ENCODE data around the gene MAPK12. TPM values are rescaled to one million over a fixed set of nuclear protein-coding genes. Genes with fewer than 3 reads are reported as not detected.

Gene MAPK12
- total RNA-seq, 1 experiment from 2014 or later: 33.3 TPM

GRCh38 chr22:50232481-50233151, 28.9 kb downstream of the MAPK12 start:
- no peak for DNase-seq (ENCODE audit: low spot score)

GRCh38 chr22:50229370-50229769, 32.1 kb downstream of the MAPK12 start:
- DNase-seq (ENCODE audit: low spot score): no peak

DNA sequence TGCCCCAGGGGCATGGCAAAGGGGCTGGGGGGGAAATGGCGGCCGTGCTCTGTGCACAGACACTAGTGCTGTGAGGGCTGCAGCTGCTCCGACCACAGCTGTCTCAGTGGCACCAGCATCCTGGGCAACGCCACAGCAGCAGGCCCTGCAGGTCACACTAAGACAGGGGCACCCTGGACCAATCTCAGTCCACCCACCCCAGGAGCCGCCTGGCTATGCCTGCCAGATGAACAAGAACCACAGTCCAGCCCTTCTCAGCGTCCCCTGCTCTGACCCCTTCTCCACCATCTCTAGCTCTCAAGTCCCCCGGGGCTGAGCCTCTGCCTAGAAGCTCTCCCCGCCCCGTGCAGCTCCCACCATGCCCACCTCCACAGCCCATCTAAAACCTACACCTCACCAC, 33.1 kb downstream of the MAPK12 start:
- no peak for DNase-seq (ENCODE audit: low spot score)

GRCh38 chr22:50227579-50228215, 33.8 kb downstream of the MAPK12 start:
- no peak for DNase-seq (ENCODE audit: low spot score)

DNA sequence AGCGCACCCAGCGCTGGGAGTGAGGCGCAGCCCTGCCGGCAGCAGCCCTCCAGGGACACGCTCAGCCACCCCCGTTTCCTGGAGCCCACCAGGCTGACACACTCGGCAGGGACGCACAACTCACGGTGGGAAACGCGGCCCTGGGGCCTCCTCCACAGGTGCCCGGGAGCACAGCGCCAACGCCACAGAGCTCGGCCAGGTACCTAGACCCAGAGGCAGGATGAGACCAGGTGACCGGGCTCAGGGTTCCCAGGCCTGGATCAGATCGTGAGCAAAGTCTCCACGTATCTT, 34.7 kb downstream of the MAPK12 start:
- no peak for DNase-seq (ENCODE audit: low spot score)

DNA sequence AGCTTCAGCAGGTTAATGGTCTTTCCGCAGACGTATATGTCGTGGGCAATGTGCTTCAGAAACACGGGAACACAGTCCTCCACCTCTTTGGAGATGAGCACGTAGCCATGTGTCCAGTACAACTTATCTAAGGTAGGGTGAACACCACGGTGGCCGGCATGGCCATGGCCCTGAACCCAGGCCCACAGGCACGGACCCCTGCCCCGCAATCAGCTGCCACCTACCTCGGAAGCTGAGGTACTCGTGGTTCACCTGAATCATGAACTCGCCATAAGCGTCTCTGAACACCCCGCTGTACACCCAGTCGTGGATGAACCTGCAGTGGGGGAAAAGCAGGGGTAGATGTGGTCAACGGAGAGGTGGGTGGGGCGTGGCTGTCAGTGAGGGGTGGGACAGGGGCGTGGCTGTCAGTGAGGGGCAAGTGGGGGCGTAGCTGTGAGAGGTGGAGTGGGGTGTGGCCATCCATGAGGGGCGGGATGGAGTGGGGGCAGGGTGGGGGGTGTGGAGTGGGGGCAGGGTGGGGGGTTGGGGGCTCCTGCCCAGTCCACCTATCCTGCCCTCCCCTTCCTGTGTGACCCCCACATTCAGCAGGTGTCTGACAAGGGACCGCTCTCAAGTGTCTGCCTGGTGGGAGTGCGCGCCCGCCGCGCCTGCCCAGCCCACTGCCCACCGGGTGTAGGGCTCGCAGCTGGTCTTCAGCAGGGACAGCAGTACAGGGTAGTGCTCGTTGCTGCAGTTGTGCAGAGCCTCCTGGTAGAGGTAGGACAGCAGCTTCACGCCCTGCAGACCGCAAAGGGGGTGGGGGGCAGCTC, 35.2 kb downstream of the MAPK12 start:
- DNase-seq (ENCODE audit: low spot score): no peak

GRCh38 chr22:50225200-50225969, 36.1 kb downstream of the MAPK12 start:
- no peak for DNase-seq (ENCODE audit: low spot score)

DNA sequence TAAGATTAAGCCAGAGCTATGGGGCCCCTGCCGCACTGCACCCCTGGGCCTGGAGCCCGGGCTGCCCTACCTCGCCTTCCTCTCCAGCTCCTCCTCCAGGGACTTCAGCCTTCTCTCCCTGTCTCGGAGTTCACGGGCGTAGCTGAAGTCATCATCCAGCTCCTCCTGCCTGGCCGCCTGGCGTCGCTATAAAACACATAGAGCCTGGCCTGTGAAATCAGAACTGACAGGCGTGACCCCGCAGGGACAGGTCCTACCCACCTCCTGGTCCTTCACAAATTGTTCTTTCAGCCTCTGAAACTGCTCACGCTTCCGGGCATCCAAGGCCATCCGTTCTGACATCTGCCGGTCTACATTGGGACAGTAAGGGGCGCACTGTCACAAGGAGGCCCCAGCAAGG, 37.4 kb downstream of the MAPK12 start:
- DNase-seq (ENCODE audit: low spot score): no peak

- DNase-seq (ENCODE audit: low spot score): no peak
Observed at GRCh38 chr22:50222508-50222907, 39.0 kb downstream of the MAPK12 start.

DNA sequence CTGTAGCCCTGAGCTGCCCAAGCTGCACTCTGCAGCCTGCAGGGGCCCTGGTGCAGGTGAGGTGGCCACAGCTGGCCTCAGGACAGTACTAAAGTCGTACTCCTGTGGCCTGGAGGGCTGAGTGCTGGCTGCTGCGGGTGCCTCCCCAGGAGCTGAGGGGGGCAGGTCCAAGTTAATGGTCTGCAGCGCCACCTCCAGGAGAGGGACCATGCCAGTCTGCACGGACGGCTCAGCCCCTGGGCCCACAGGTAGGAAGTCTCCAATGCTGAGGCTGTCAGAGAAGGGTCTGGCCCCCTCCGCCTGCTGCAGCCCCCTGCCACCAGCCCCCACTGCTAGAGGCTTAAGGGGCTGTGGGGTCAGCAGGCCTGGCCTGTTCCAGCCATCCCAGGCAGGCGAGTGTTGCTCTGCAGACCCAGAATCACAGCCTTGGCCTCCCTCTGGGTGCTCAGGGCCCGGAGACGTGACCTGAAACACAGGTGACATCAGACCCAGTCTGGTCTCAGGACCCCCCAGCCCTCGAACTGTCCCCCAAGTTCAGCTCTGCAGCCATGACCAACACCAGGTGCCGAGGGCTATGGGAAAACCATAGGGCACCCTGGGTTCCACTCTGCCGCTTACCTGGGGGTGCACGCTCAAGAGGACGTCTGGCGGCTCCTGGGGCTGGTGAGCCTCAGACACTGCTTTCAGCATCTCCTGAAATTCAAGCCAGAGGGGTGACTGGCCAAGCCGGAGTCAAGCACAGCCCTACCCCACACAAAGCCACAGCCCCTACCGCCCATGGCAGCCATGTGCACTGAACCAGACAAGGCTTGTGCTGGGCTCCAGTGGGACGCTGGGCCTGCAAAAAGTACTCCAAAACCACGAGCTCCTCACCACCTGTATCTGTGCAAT, 39.8 kb downstream of the MAPK12 start:
- no peak for DNase-seq (ENCODE audit: low spot score)

- no peak for DNase-seq (ENCODE audit: low spot score)
Observed at GRCh38 chr22:50220603-50221409, 40.7 kb downstream of the MAPK12 start.

- DNase-seq (ENCODE audit: low spot score): no peak
Observed at GRCh38 chr22:50219800-50220602, 41.5 kb downstream of the MAPK12 start.

GRCh38 chr22:50218996-50219727, 42.3 kb downstream of the MAPK12 start:
- peak; percentile 47 for DNase-seq (ENCODE audit: low spot score)

DNA sequence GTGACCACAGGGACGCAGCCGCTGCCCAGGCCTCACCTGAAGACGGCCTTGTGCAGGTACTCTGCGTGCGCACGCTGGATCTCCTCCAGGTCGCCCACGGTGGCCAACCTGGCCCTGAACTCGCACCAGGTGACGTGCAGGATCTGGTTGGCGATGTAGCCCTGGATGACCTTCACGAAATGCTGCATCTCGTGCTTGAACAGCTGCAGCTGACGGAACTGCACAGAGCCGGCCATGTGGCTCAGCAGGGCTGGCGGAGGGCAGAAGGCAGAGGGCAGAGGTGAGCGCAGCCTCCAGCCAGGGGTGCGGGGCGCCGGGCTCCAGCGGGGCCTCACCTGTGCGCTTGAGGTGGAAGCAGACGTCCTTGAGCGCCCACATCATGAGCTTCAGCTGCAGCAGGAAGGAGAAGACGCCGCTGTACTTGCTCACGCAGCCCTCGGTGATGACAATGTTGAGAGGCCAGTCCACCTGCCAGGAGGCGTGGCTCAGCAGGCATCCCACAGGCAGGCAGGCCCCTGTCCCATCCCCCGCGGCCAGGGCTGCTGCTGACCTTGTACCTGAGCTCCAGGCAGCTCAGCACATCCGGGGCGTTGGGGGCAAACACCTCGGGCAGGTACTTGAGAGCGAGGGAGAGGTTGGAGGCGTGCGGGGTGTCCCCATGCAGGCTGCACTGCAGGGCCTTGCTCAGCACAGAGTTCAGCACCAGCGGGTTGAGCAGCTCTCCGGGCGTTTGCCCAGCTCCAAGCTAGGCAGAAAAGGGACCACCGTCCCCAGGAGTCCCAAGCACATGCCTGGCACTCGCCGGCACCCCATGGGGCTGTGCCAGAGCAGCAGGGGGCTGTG, 43.1 kb downstream of the MAPK12 start:
- no peak for DNase-seq (ENCODE audit: low spot score)

- DNase-seq (ENCODE audit: low spot score): no peak
Observed at GRCh38 chr22:50217543-50218152, 43.8 kb downstream of the MAPK12 start.

DNA sequence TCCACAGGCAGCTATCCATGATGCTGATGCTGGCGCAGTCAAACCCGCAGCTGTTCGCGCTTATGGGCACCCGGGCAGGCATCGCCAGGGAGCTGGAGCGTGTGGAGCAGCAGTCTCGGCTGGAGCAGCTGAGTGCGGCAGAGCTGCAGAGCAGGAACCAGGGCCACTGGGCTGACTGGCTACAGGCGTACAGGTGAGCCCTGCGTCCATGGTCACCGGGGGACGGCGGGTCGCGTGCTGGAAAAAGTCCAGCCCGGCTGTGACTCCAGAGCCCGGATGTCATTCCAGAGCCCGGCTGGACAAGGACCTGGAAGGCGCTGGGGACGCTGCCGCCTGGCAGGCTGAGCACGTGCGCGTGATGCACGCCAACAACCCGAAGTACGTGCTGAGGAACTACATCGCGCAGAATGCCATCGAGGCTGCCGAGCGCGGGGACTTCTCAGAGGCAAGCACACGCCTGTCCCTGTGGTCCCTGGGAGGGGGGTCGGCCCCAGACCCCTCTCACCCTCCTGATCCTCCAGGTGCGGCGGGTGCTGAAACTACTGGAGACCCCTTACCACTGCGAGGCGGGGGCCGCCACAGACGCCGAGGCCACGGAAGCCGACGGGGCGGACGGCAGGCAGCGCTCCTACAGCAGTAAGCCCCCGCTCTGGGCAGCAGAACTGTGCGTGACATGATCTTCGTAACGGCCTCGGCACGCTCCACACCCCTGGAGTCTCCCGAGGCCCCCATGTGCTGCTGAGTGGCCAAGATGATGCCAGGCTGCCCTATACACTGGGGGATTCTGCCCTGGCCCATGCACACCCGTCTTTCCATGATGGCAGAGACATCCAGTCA, 44.6 kb downstream of the MAPK12 start:
- no peak for DNase-seq (ENCODE audit: low spot score)

Data from H4 (cell line).